ENCODE results near the gene EGFR. TPM values are rescaled to one million over a fixed set of nuclear protein-coding genes. Genes with fewer than 3 reads are reported as not detected.

The EGFR gene
- polyA plus RNA-seq, 1 donor from 2014 or later = 0.22 TPM

- TF ChIP-seq CTCF (IDR thresholded peaks at IDR 0.05; ENCODE audit: poor library complexity, severe bottlenecking) (no peak), POLR2AphosphoS5 (IDR thresholded peaks at IDR 0.05) (no peak), EZH2 (IDR thresholded peaks at IDR 0.05; ENCODE audit: borderline replicate concordance, insufficient read depth, low read length, poor library complexity, severe bottlenecking) (no peak), TAF1 (IDR thresholded peaks at IDR 0.05; ENCODE audit: low read depth) (no peak), RAD21 (conservative IDR thresholded peaks at IDR 0.05) (no peak), SMC3 (conservative IDR thresholded peaks at IDR 0.05; ENCODE audit: poor library complexity) (no peak), EP300 (conservative IDR thresholded peaks at IDR 0.05; ENCODE audit: poor library complexity, severe bottlenecking) (no peak), MXI1 (conservative IDR thresholded peaks at IDR 0.05; ENCODE audit: poor library complexity, severe bottlenecking) (no peak)
- TF ChIP-seq, protein P1, sequence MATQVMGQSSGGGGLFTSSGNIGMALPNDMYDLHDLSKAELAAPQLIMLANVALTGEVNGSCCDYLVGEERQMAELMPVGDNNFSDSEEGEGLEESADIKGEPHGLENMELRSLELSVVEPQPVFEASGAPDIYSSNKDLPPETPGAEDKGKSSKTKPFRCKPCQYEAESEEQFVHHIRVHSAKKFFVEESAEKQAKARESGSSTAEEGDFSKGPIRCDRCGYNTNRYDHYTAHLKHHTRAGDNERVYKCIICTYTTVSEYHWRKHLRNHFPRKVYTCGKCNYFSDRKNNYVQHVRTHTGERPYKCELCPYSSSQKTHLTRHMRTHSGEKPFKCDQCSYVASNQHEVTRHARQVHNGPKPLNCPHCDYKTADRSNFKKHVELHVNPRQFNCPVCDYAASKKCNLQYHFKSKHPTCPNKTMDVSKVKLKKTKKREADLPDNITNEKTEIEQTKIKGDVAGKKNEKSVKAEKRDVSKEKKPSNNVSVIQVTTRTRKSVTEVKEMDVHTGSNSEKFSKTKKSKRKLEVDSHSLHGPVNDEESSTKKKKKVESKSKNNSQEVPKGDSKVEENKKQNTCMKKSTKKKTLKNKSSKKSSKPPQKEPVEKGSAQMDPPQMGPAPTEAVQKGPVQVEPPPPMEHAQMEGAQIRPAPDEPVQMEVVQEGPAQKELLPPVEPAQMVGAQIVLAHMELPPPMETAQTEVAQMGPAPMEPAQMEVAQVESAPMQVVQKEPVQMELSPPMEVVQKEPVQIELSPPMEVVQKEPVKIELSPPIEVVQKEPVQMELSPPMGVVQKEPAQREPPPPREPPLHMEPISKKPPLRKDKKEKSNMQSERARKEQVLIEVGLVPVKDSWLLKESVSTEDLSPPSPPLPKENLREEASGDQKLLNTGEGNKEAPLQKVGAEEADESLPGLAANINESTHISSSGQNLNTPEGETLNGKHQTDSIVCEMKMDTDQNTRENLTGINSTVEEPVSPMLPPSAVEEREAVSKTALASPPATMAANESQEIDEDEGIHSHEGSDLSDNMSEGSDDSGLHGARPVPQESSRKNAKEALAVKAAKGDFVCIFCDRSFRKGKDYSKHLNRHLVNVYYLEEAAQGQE (IDR thresholded peaks at IDR 0.05; ENCODE audit: borderline replicate concordance) = no peak
- Histone ChIP-seq H3K4me2 (ENCODE audit: low read length) (no peak overlapping the region), H3K36me3 (ENCODE audit: insufficient read depth, low read length) (no peaks in the 10 kb centered on the region), H3K27me3 (ENCODE audit: insufficient read depth, low read depth, low read length) (no peaks in the 10 kb centered on the region), H3K79me2 (replicated peaks; ENCODE audit: insufficient read depth, low read length) (no peaks in the 10 kb centered on the region), H3K9me2 (ENCODE audit: insufficient read depth, low read length) (no peaks in the 10 kb centered on the region), H3K9me3 (ENCODE audit: low read length) (no peaks in the 10 kb centered on the region), H3F3A (ENCODE audit: insufficient read depth, low read length, poor library complexity, severe bottlenecking) (no peaks in the 10 kb centered on the region), H4K20me1 (ENCODE audit: insufficient read depth) (no peaks in the 10 kb centered on the region), H3K27ac (ENCODE audit: low read length) (no peak overlapping the region), H2AFZ (ENCODE audit: low read depth, low read length) (no peak overlapping the region), H3K9ac (ENCODE audit: low read length) (no peak overlapping the region), H3K4me3 (ENCODE audit: low read length) (no peak overlapping the region)
These were observed 116.6 kb downstream of the EGFR start for GRCh38 chr7:55135462-55135861.

- Histone ChIP-seq H3K9me3 (ENCODE audit: low read length) (no peaks in the 10 kb centered on the region), H4K20me1 (ENCODE audit: insufficient read depth) (no peaks in the 10 kb centered on the region), H3K79me2 (replicated peaks; ENCODE audit: insufficient read depth, low read length) (no peaks in the 10 kb centered on the region), H2AFZ (ENCODE audit: low read depth, low read length) (no peak overlapping the region), H3K9me2 (ENCODE audit: insufficient read depth, low read length) (no peaks in the 10 kb centered on the region), H3K36me3 (ENCODE audit: insufficient read depth, low read length) (no peaks in the 10 kb centered on the region), H3K4me3 (ENCODE audit: low read length) (no peak overlapping the region), H3K9ac (ENCODE audit: low read length) (no peak overlapping the region), H3K27ac (ENCODE audit: low read length) (no peak overlapping the region), H3K27me3 (ENCODE audit: insufficient read depth, low read depth, low read length) (no peaks in the 10 kb centered on the region), H3F3A (ENCODE audit: insufficient read depth, low read length, poor library complexity, severe bottlenecking) (no peaks in the 10 kb centered on the region), H3K4me2 (ENCODE audit: low read length) (no peak overlapping the region)
- TF ChIP-seq, protein P1 (IDR thresholded peaks at IDR 0.05; ENCODE audit: borderline replicate concordance) = no peak
- TF ChIP-seq POLR2AphosphoS5 (IDR thresholded peaks at IDR 0.05) (no peak), MXI1 (conservative IDR thresholded peaks at IDR 0.05; ENCODE audit: poor library complexity, severe bottlenecking) (no peak), SMC3 (conservative IDR thresholded peaks at IDR 0.05; ENCODE audit: poor library complexity) (no peak), CTCF (IDR thresholded peaks at IDR 0.05; ENCODE audit: poor library complexity, severe bottlenecking) (no peak), EP300 (conservative IDR thresholded peaks at IDR 0.05; ENCODE audit: poor library complexity, severe bottlenecking) (no peak), EZH2 (IDR thresholded peaks at IDR 0.05; ENCODE audit: borderline replicate concordance, insufficient read depth, low read length, poor library complexity, severe bottlenecking) (no peak), RAD21 (conservative IDR thresholded peaks at IDR 0.05) (no peak), TAF1 (IDR thresholded peaks at IDR 0.05; ENCODE audit: low read depth) (no peak)
These were observed 119.8 kb downstream of the EGFR start for GRCh38 chr7:55138663-55139062.

Measured in neural cell (in vitro differentiated cells).